CD14-positive monocyte (primary cell): Measurements from ENCODE around the gene CA7. TPM values are rescaled to one million over a fixed set of nuclear protein-coding genes. Genes with fewer than 3 reads are reported as not detected.

Experiments used
- DNase-seq, 3 donors: peaks; one replicate each; pipeline ENCODE4 v3.0.0-alpha.2; 2011 to 2022
- H2AFZ ChIP-seq: 2 replicates; pipeline ENCODE4 v1.6.0; 2012; ENCODE audit warnings: mild to moderate bottlenecking, low read depth, low read length, inconsistent platforms; ENCODE audit not compliant: insufficient read depth, poor library complexity, severe bottlenecking
- H3K27ac ChIP-seq, 2 donors: 1 replicate in 1 of 2; 2 replicates in 1 of 2; pipeline ENCODE4 v1.5.1; 2012 to 2013; ENCODE audit warnings: low read length in 2 of 2, control low read depth in 1 of 2, inconsistent platforms in 1 of 2, low read depth in 1 of 2, mild to moderate bottlenecking in 1 of 2
- H3K27me3 ChIP-seq, 2 donors: one replicate each; pipeline versions ENCODE4 v1.6.0 to v1.6.1; 2011 to 2013; ENCODE audit warnings: low read length in 2 of 2; ENCODE audit not compliant: control insufficient read depth in 2 of 2, insufficient read depth in 2 of 2
- H3K36me3 ChIP-seq, 2 donors: replicated peaks in 1 of 2; 1 replicate in 1 of 2; 2 replicates in 1 of 2; pipeline versions ENCODE4 v1.5.1 to v1.6.1; 2012 to 2013; ENCODE audit warnings: low read length in 2 of 2, control low read depth in 1 of 2, inconsistent platforms in 1 of 2, mild to moderate bottlenecking in 1 of 2; ENCODE audit not compliant: insufficient read depth in 2 of 2, control insufficient read depth in 1 of 2
- H3K4me1 ChIP-seq, 2 donors: 1 replicate in 1 of 2; 2 replicates in 1 of 2; pipeline versions ENCODE4 v1.5.1 to v1.6.1; 2012 to 2013; ENCODE audit warnings: low read length in 2 of 2, control low read depth in 1 of 2, inconsistent platforms in 1 of 2, mild to moderate bottlenecking in 1 of 2, moderate library complexity in 1 of 2; ENCODE audit not compliant: insufficient read depth in 2 of 2, control insufficient read depth in 1 of 2
- H3K4me2 ChIP-seq: replicated peaks from 2 replicates; pipeline ENCODE3; 2012; ENCODE audit warnings: low read length, moderate library complexity, mild to moderate bottlenecking; ENCODE audit not compliant: poor library complexity, severe bottlenecking; ENCODE audit errors: extremely low read depth
- H3K4me3 ChIP-seq, 3 experiments: fragments of 200-600 bp in 1 of 3; sonication (generic) in 1 of 3; replicated peaks in 1 of 3; 1 replicate in 2 of 3; 2 replicates in 1 of 3; pipeline ENCODE4 v1.5.1; 2011 to 2013; ENCODE audit warnings: low read length in 3 of 3, mild to moderate bottlenecking in 3 of 3, control low read depth in 2 of 3, low read depth in 2 of 3, inconsistent platforms in 1 of 3, moderate library complexity in 1 of 3
- H3K79me2 ChIP-seq: 2 replicates; pipeline ENCODE4 v1.6.0; 2012; ENCODE audit warnings: mild to moderate bottlenecking, control low read depth, inconsistent platforms, low read length, moderate library complexity; ENCODE audit not compliant: insufficient read depth
- H3K9ac ChIP-seq: 2 replicates; pipeline ENCODE4 v1.6.0; 2017; ENCODE audit warnings: low read length, mild to moderate bottlenecking; ENCODE audit not compliant: insufficient read depth, poor library complexity, severe bottlenecking
- H3K9me3 ChIP-seq, 2 donors: replicated peaks in 1 of 2; 1 replicate in 1 of 2; 2 replicates in 1 of 2; pipeline versions ENCODE4 v1.5.1 to v1.6.1; 2012 to 2013; ENCODE audit warnings: low read length in 2 of 2, control low read depth in 1 of 2; ENCODE audit not compliant: control insufficient read depth in 1 of 2, insufficient read depth in 1 of 2
- H4K20me1 ChIP-seq: 2 replicates; pipeline ENCODE4 v1.6.0; 2012; ENCODE audit warnings: mild to moderate bottlenecking, low read length, control low read depth, moderate library complexity; ENCODE audit not compliant: insufficient read depth
- H3K27ac Mint-ChIP-seq, 7 donors: one replicate each; pipeline ENCODE4 v1.8.0; 2020; ENCODE audit warnings: mild to moderate bottlenecking in 7 of 7, mixed read lengths in 7 of 7, moderate library complexity in 6 of 7, inconsistent platforms in 2 of 7
- H3K27me3 Mint-ChIP-seq, 3 donors: one replicate each; pipeline ENCODE4 v1.8.0; 2021 to 2022; ENCODE audit warnings: low read depth in 3 of 3, mild to moderate bottlenecking in 3 of 3, mixed read lengths in 3 of 3, moderate library complexity in 3 of 3, inconsistent platforms in 1 of 3
- H3K36me3 Mint-ChIP-seq, 2 donors: one replicate each; pipeline ENCODE4 v1.8.0; 2020; ENCODE audit warnings: mixed read lengths in 2 of 2, inconsistent platforms in 1 of 2, mild to moderate bottlenecking in 1 of 2
- H3K4me1 Mint-ChIP-seq: one replicate; pipeline ENCODE4 v1.8.0; 2020; ENCODE audit warnings: mild to moderate bottlenecking, mixed read lengths
- H3K4me3 Mint-ChIP-seq, 2 donors: one replicate each; pipeline ENCODE4 v1.8.0; 2020; ENCODE audit warnings: mild to moderate bottlenecking in 2 of 2, mixed read lengths in 2 of 2, moderate library complexity in 1 of 2
- H3K9me3 Mint-ChIP-seq, 7 donors: one replicate each; pipeline ENCODE4 v1.8.0; 2020 to 2022; ENCODE audit warnings: mixed read lengths in 7 of 7, mild to moderate bottlenecking in 6 of 7, moderate library complexity in 6 of 7, inconsistent platforms in 2 of 7
- WGBS: methylation state at CpG from one replicate; pipeline ENCODE4 v1.1.5; 2013; ENCODE audit warnings: missing lambda C conversion rate; ENCODE audit not compliant: insufficient coverage; 5-methylcytosine and 5-hydroxymethylcytosine counted together
- intact Hi-C, 2 donors: fragments of 100-400 bp; cut with micrococcal nuclease; formaldehyde crosslinking; loops; one replicate each; pipeline versions ENCODE4 v1.15.0 to v1.15.1; 2023
- polyA plus RNA-seq, 3 donors: library from polyadenylated mRNA; depleted of rRNA in 1 of 3; unstranded in 2 of 3; stranded (reverse) in 1 of 3; fragments of 300-500 nt in 2 of 3; fragments of >200 nt in 1 of 3; fragmentation: Illumina TruSeq in 2 of 3; gene quantifications; 1 replicate in 2 of 3; 2 replicates in 1 of 3; pipeline ENCODE4 v1.2.3, GENCODE V29; 2012 to 2021
- TF ChIP-seq, protein P1 (sequence below): fragments of 200-600 bp; IDR thresholded peaks from one replicate; pipeline ENCODE4 v1.8.0; 2022; ENCODE audit warnings: antibody characterized with exemption, mild to moderate bottlenecking

Gene CA7
- polyA plus RNA-seq, 3 donors: not detected

DNA sequence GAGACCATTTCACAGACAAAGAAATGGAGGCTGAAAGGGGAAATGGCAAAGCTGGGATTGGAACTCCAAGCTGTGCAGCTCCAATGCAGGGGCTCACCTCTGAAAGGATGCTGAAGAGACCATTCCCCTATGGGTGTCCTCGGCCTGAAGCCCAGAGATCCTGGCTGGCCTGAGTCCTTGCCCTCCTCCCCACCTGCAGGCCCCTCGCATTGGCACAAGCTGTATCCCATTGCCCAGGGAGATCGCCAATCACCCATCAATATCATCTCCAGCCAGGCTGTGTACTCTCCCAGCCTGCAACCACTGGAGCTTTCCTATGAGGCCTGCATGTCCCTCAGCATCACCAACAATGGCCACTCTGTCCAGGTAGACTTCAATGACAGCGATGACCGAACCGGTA, 2.6 kb downstream of the CA7 start:
- peaks cover 61 to 91% (median 73%) of the 10 kb centered on the region in 3 donors for H3K27me3 Mint-ChIP-seq
- Histone ChIP-seq H3K36me3 (no peaks in the 10 kb centered on the region), H3K27me3 (peaks cover 22 to 62% of the 10 kb centered on the region in 2 donors), H4K20me1 (no peaks in the 10 kb centered on the region), H3K9me3 (peaks cover 0 to 14% of the 10 kb centered on the region in 2 donors), H3K4me2 (no peak overlapping the region), H3K4me3 (no peak overlapping the region), H3K79me2 (no peaks in the 10 kb centered on the region), H3K4me1 (peaks cover 13 to 16% of the 10 kb centered on the region in 2 donors), H3K9ac (no peak overlapping the region), H3K27ac (no peak overlapping the region), H2AFZ (no peak overlapping the region)
- TF ChIP-seq, protein P1, sequence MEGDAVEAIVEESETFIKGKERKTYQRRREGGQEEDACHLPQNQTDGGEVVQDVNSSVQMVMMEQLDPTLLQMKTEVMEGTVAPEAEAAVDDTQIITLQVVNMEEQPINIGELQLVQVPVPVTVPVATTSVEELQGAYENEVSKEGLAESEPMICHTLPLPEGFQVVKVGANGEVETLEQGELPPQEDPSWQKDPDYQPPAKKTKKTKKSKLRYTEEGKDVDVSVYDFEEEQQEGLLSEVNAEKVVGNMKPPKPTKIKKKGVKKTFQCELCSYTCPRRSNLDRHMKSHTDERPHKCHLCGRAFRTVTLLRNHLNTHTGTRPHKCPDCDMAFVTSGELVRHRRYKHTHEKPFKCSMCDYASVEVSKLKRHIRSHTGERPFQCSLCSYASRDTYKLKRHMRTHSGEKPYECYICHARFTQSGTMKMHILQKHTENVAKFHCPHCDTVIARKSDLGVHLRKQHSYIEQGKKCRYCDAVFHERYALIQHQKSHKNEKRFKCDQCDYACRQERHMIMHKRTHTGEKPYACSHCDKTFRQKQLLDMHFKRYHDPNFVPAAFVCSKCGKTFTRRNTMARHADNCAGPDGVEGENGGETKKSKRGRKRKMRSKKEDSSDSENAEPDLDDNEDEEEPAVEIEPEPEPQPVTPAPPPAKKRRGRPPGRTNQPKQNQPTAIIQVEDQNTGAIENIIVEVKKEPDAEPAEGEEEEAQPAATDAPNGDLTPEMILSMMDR: no peak
- no peak overlapping the region for H3K27ac Mint-ChIP-seq
- whole genome bisulfite sequencing: 97% methylated on average over 6 of the region's 6 CpGs
- DNase-seq: no peak
- H3K4me3 Mint-ChIP-seq: peak overlapping the region in 1 of 2 donors; percentile 15
- H3K36me3 Mint-ChIP-seq: peaks cover 0 to 9% of the 10 kb centered on the region in 2 donors
- H3K4me1 Mint-ChIP-seq: peaks cover 22% of the 10 kb centered on the region
- intact Hi-C loops: no loop called here
- peaks cover 0 to 11% (median 3%) of the 10 kb centered on the region in 7 donors for H3K9me3 Mint-ChIP-seq

DNA sequence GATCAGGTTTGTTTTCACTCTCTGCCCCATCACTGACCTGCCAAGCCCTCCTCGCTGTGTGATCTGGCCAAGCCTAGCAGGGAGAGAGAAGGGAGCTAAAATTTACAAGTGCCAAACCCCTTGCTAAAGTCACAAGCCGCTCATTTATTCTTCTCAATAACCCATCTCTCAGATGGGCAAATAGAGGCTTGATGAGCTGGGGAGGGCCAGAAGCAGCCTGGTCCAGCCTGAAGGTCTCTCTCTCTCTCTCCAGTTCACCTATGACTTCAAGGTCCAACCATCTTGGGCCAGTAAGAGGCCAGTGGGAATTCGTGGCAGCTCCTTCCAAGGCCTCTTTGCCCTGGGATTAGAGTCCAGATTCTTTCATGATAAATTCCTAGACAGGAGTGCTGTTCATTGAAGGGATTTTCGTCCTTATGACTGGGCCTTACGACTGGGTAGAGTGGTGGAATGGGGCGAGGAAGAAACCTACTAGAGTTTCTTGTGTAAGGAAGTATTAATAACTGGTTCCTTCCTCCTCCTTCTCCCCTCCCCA, 3.4 kb downstream of the CA7 start:
- no peak overlapping the region for H3K27ac ChIP-seq
- peaks cover 0 to 14% of the 10 kb centered on the region in 2 donors for H3K9me3 ChIP-seq
- H3K27ac Mint-ChIP-seq: no peak overlapping the region
- no peaks in the 10 kb centered on the region for H4K20me1 ChIP-seq
- H3K4me3 ChIP-seq: no peak overlapping the region
- no peak overlapping the region for H3K4me2 ChIP-seq
- intact Hi-C loops: no loop called here
- no peak overlapping the region for H2AFZ ChIP-seq
- peaks cover 22% of the 10 kb centered on the region for H3K4me1 Mint-ChIP-seq
- TF ChIP-seq, protein P1: no peak
- no peaks in the 10 kb centered on the region for H3K36me3 ChIP-seq
- H3K9ac ChIP-seq: no peak overlapping the region
- peaks cover 13 to 16% of the 10 kb centered on the region in 2 donors for H3K4me1 ChIP-seq
- DNase-seq: no peak
- peaks cover 0 to 9% of the 10 kb centered on the region in 2 donors for H3K36me3 Mint-ChIP-seq
- 100% methylated on average over 1 of the region's 6 CpGs for WGBS
- H3K27me3 Mint-ChIP-seq: peaks cover 61 to 94% (median 77%) of the 10 kb centered on the region in 3 donors
- no peaks in the 10 kb centered on the region for H3K79me2 ChIP-seq
- H3K9me3 Mint-ChIP-seq: peaks cover 0 to 11% (median 3%) of the 10 kb centered on the region in 7 donors
- H3K27me3 ChIP-seq: peaks cover 22 to 64% of the 10 kb centered on the region in 2 donors
- peak overlapping the region in 1 of 2 donors; percentile 26 for H3K4me3 Mint-ChIP-seq
